Measurements from ENCODE around the gene HMOX2.

DNA sequence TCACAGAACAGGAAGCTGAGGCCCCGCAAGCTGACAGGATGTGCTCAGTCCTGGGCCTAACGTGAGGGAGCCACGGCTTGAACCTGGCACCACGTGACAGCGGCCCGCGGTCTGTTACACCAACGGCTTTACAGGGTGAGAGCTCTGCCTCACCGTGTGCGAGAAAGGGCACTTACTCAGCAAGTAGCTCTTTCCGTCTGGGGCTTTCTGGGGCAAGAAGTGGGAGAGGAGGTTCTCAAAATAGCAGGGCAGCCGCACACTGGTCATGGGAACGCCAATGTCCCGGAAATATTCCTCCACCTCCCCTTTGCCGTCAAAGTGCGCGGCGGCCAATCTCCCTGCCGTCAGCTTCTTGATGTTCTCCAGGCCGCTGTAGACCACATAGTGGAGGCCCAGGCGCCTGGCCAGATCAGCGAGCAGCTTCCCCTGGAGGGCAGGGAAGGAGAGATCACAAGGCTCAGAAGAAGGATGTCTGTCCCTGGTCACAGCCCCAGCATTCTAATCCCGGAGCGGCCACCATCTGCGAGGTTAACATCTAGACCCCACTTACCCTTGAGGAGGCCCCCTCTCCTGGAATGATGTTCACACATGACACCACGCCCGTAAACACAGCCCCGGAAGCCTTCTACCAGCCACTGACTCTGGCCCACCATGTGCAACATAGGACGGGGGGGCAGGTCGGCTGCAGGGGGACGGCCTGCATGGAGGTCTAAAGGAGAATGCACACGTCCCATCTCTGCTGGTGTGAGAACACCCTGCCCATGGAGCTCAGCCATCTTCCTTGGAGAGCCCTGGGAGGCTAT is 10.0 kb upstream of the HMOX2 start:
- TF ChIP-seq CTCF (IDR thresholded peaks at IDR 0.05), result no peak
- no peak for TF ChIP-seq POLR2A (IDR thresholded peaks at IDR 0.05)
